SU-DHL-6 (cell line): ENCODE data around the gene ZNF138.

Experiments
- H2AFZ ChIP-seq: fragments of 200-600 bp; sonication (generic); 2 replicates; pipeline ENCODE4 v1.6.1; 2014; ENCODE audit warnings: low read depth, mild to moderate bottlenecking, moderate library complexity, mixed read lengths, antibody characterized with exemption, low read length; ENCODE audit not compliant: severe bottlenecking
- H3F3A ChIP-seq: fragments of 200-600 bp; shearing (Covaris generic); 2 replicates; pipeline ENCODE4 v1.6.0; 2016; ENCODE audit warnings: antibody characterized with exemption, mild to moderate bottlenecking; ENCODE audit not compliant: insufficient read depth
- H3K27ac ChIP-seq: fragments of 200-600 bp; sonication (generic); 2 replicates; pipeline ENCODE4 v1.5.1; 2016; ENCODE audit warnings: low read depth, mild to moderate bottlenecking, low read length, moderate library complexity, mixed read lengths
- H3K27me3 ChIP-seq: fragments of 200-600 bp; sonication (generic), shearing (Covaris generic); 2 replicates; pipeline ENCODE4 v1.6.0; 2014; ENCODE audit warnings: mild to moderate bottlenecking, low read length
- H3K36me3 ChIP-seq: fragments of 200-600 bp; sonication (generic); 2 replicates; pipeline ENCODE4 v1.6.1; 2014; ENCODE audit warnings: mild to moderate bottlenecking, low read length, mixed read lengths
- H3K4me2 ChIP-seq: fragments of 300-600, 200-600 bp; shearing (Covaris generic), sonication (generic); 2 replicates; pipeline ENCODE4 v1.6.0; 2014; ENCODE audit warnings: low read length, low read depth, mild to moderate bottlenecking; ENCODE audit not compliant: poor library complexity, severe bottlenecking
- H3K4me3 ChIP-seq: fragments of 200-600 bp; sonication (generic); 2 replicates; pipeline ENCODE4 v1.5.1; 2014; ENCODE audit warnings: antibody characterized with exemption, low read length, mild to moderate bottlenecking, mixed read lengths; ENCODE audit not compliant: insufficient read depth, poor library complexity, severe bottlenecking
- H3K79me2 ChIP-seq: fragments of 200-600 bp; sonication (generic); 2 replicates; pipeline ENCODE4 v1.6.1; 2014; ENCODE audit warnings: mild to moderate bottlenecking, low read length, moderate library complexity; ENCODE audit not compliant: insufficient read depth
- H3K9ac ChIP-seq: fragments of 200-600 bp; sonication (generic); 2 replicates; pipeline ENCODE4 v1.7.0; 2014; ENCODE audit warnings: mild to moderate bottlenecking, low read length
- H3K9me2 ChIP-seq: fragments of 200-600 bp; sonication (generic); replicated peaks from 2 replicates; pipeline ENCODE4 v1.6.1; 2014; ENCODE audit warnings: low read length; ENCODE audit not compliant: insufficient read depth
- H3K9me3 ChIP-seq: fragments of 200-600 bp; sonication (generic); 2 replicates; pipeline ENCODE4 v1.6.1; 2014; ENCODE audit warnings: low read length, mixed read lengths; ENCODE audit not compliant: insufficient read depth
- H4K20me1 ChIP-seq: fragments of 200-600 bp; sonication (generic); 2 replicates; pipeline ENCODE4 v1.6.1; 2014; ENCODE audit warnings: low read depth, mild to moderate bottlenecking, antibody characterized with exemption, low read length, moderate library complexity, mixed read lengths
- EZH2phosphoT487 ChIP-seq: fragments of 200-600 bp; sonication (generic), shearing (Covaris generic); conservative IDR thresholded peaks from 2 replicates; pipeline ENCODE4 v1.6.1; 2018; ENCODE audit warnings: mild to moderate bottlenecking, antibody characterized with exemption, low read length, moderate library complexity, mixed read lengths
- TF ChIP-seq, protein P1 (sequence below): fragments of 200-600 bp; sonication (generic); IDR thresholded peaks from one replicate; pipeline ENCODE4 v1.5.1; 2017; ENCODE audit warnings: antibody characterized with exemption, mild to moderate bottlenecking, low read length, moderate library complexity; ENCODE audit not compliant: insufficient read depth, poor library complexity, severe bottlenecking

Gene ZNF138

DNA sequence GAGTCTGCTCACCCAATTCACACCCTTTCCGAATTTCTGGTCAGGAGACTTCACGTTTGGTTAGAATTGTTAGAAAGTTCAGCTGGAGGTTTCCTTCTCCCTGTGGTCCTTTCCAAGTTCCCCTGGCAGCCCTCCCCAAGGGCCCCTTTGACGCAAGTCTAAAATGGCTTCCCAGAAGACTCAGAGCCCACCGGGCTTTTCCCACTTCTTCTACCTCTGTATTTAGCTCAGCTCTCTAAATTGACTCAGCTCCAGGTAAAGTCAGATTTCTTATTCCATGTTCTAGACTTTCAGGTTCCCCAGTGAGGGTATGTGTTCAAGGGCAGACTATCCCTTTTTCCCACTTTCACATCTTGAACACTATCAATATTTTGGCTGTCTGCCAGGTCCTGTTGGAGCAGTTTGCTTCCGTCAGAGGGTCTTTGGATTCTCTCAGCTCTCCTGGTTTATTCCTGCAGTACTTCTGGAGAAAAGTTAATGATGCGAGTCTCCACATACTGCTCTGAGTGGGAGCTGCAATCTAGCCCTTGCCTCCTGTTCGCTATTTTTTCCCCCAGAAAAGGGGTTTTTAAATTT lies 55.8 kb downstream of the ZNF138 start:
- Histone ChIP-seq H3K9me3 (no peaks in the 10 kb centered on the region), H2AFZ (no peak overlapping the region), H3K9me2 (no peaks in the 10 kb centered on the region), H3K9ac (no peak overlapping the region), H3K27me3 (no peaks in the 10 kb centered on the region), H3F3A (no peaks in the 10 kb centered on the region), H3K4me2 (no peak overlapping the region), H3K36me3 (no peaks in the 10 kb centered on the region), H3K79me2 (no peaks in the 10 kb centered on the region), H3K27ac (no peak overlapping the region), H3K4me3 (no peak overlapping the region), H4K20me1 (no peaks in the 10 kb centered on the region)
- no peak for TF ChIP-seq EZH2phosphoT487
- TF ChIP-seq, protein P1, sequence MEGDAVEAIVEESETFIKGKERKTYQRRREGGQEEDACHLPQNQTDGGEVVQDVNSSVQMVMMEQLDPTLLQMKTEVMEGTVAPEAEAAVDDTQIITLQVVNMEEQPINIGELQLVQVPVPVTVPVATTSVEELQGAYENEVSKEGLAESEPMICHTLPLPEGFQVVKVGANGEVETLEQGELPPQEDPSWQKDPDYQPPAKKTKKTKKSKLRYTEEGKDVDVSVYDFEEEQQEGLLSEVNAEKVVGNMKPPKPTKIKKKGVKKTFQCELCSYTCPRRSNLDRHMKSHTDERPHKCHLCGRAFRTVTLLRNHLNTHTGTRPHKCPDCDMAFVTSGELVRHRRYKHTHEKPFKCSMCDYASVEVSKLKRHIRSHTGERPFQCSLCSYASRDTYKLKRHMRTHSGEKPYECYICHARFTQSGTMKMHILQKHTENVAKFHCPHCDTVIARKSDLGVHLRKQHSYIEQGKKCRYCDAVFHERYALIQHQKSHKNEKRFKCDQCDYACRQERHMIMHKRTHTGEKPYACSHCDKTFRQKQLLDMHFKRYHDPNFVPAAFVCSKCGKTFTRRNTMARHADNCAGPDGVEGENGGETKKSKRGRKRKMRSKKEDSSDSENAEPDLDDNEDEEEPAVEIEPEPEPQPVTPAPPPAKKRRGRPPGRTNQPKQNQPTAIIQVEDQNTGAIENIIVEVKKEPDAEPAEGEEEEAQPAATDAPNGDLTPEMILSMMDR, result no peak

DNA sequence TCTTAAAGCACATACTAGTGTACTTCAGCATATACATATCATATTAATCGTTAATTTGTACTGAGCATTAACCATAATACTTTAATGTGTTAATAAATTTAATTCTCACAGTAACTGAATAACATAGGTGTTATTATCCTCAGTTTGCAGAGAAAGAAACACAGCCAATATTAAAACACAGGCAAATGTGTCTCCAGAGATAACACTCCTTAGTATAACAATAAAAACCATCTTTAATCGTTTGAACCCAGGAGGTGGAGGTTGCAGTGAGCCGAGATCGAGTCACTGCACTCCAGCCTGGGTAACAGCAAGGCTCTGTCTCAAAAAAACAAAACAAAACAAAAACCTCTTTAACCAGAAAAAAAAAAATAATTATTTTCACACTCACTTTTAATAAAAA lies 59.5 kb downstream of the ZNF138 start:
- H3K9ac ChIP-seq, result no peak overlapping the region
- H4K20me1 ChIP-seq, result no peaks in the 10 kb centered on the region

DNA sequence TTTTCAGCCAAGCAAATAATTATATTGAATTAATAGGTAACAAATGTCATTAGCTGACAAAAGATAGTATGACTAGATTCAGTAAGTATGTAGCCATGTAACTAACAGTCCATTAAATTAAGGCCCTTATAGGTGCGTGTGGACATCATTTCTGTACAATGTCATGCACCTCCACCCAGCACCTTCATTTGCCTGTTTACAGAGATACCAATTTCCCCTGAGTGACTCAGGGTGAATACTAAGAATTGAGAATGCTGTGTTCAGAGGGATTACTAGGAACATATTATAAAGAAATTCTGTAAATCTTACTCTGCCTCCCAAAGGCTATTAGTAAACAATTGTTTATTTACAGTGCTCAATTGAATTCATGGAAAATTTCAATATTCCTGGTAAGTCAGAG lies 60.7 kb downstream of the ZNF138 start:
- Histone ChIP-seq H3K79me2 (no peaks in the 10 kb centered on the region), H3K9me3 (no peaks in the 10 kb centered on the region), H2AFZ (no peak overlapping the region), H3K9ac (no peak overlapping the region), H3K4me2 (no peak overlapping the region), H3K27me3 (no peaks in the 10 kb centered on the region), H3K9me2 (no peaks in the 10 kb centered on the region), H4K20me1 (no peaks in the 10 kb centered on the region), H3K36me3 (peaks cover 4% of the 10 kb centered on the region; the same call in 1 of the 2 replicates), H3F3A (no peaks in the 10 kb centered on the region), H3K4me3 (no peak overlapping the region), H3K27ac (no peak overlapping the region)
- no peak for TF ChIP-seq EZH2phosphoT487
- TF ChIP-seq, protein P1, result no peak

More for the DNA sequence above, 59.5 kb downstream of the ZNF138 start:
- TF ChIP-seq, protein P1, result no peak
- TF ChIP-seq EZH2phosphoT487, result no peak
- no peak overlapping the region for H3K4me2 ChIP-seq
- H3K9me3 ChIP-seq, result no peaks in the 10 kb centered on the region
- H3K79me2 ChIP-seq, result no peaks in the 10 kb centered on the region
- no peaks in the 10 kb centered on the region for H3F3A ChIP-seq
- H3K36me3 ChIP-seq, result peaks cover 4% of the 10 kb centered on the region; the same call in 1 of the 2 replicates
- no peaks in the 10 kb centered on the region for H3K9me2 ChIP-seq
- no peak overlapping the region for H3K27ac ChIP-seq
- no peak overlapping the region for H2AFZ ChIP-seq
- H3K4me3 ChIP-seq, result no peak overlapping the region
- no peaks in the 10 kb centered on the region for H3K27me3 ChIP-seq
